Ishikawa (cell line): ENCODE data around the gene FAM20C.

Experiments
- CEBPB ChIP-seq: IDR thresholded peaks from 2 replicates; pipeline ENCODE4 v1.6.1; 2012
- CREB1 ChIP-seq: IDR thresholded peaks from 2 replicates; pipeline ENCODE4 v1.6.1; 2012; ENCODE audit warnings: low read depth
- EGR1 ChIP-seq: IDR thresholded peaks from 2 replicates; pipeline ENCODE4 v1.6.1; 2012
- EP300 ChIP-seq: IDR thresholded peaks from 2 replicates; pipeline ENCODE4 v1.6.1; 2012; ENCODE audit warnings: borderline replicate concordance
- FOXM1 ChIP-seq: IDR thresholded peaks from 2 replicates; pipeline ENCODE4 v1.6.1; 2012; ENCODE audit warnings: low read depth, borderline replicate concordance
- MAX ChIP-seq: IDR thresholded peaks from 2 replicates; pipeline ENCODE4 v1.6.1; 2012
- NFIC ChIP-seq: IDR thresholded peaks from 2 replicates; pipeline ENCODE4 v1.6.1; 2012
- RAD21 ChIP-seq: IDR thresholded peaks from 2 replicates; pipeline ENCODE4 v1.6.1; 2012; ENCODE audit warnings: low read depth
- REST ChIP-seq: IDR thresholded peaks from 2 replicates; pipeline ENCODE4 v1.6.1; 2012; ENCODE audit warnings: low read depth, mild to moderate bottlenecking
- TAF1 ChIP-seq: IDR thresholded peaks from 2 replicates; pipeline ENCODE4 v1.6.1; 2012; ENCODE audit warnings: low read depth, mild to moderate bottlenecking
- TCF12 ChIP-seq: IDR thresholded peaks from 2 replicates; pipeline ENCODE4 v1.6.1; 2012; ENCODE audit warnings: low read depth
- TEAD4 ChIP-seq: IDR thresholded peaks from 2 replicates; pipeline ENCODE4 v1.6.1; 2012
- USF1 ChIP-seq: IDR thresholded peaks from 2 replicates; pipeline ENCODE4 v1.6.1; 2012
- YY1 ChIP-seq: IDR thresholded peaks from 2 replicates; pipeline ENCODE4 v1.6.1; 2012; ENCODE audit warnings: low read depth
- ZBTB7A ChIP-seq: IDR thresholded peaks from 2 replicates; pipeline ENCODE4 v1.6.1; 2012; ENCODE audit warnings: low read depth

Gene FAM20C

GRCh38 chr7:248732-249435, 56.5 kb downstream of the FAM20C start:
- TF ChIP-seq ZBTB7A (no peak), REST (no peak), TAF1 (no peak), YY1 (no peak), TEAD4 (no peak), RAD21 (no peak), EGR1 (no peak), CEBPB (no peak), FOXM1 (no peak), CREB1 (no peak), TCF12 (no peak)

GRCh38 chr7:249989-250388, 57.6 kb downstream of the FAM20C start:
- TF ChIP-seq CEBPB (no peak), TAF1 (no peak), YY1 (no peak), REST (no peak), TCF12 (no peak), TEAD4 (no peak), FOXM1 (no peak), CREB1 (no peak), MAX (no peak), USF1 (no peak), EP300 (no peak), RAD21 (no peak), NFIC (no peak), ZBTB7A (no peak), EGR1 (no peak)

- TF ChIP-seq RAD21 (no peak), CEBPB (no peak), MAX (no peak), TCF12 (no peak), USF1 (no peak), ZBTB7A (no peak), NFIC (no peak), TAF1 (no peak), TEAD4 (no peak), FOXM1 (no peak), REST (no peak), EP300 (no peak), CREB1 (no peak), EGR1 (no peak)
These were observed 58.2 kb downstream of the FAM20C start for GRCh38 chr7:250523-250922.

GRCh38 chr7:251005-251404, 58.6 kb downstream of the FAM20C start:
- TF ChIP-seq EGR1 = no peak
- no peak for TF ChIP-seq USF1
- no peak for TF ChIP-seq RAD21
- no peak for TF ChIP-seq TCF12
- no peak for TF ChIP-seq YY1
- TF ChIP-seq TAF1 = no peak
- no peak for TF ChIP-seq REST
- TF ChIP-seq ZBTB7A = no peak
- TF ChIP-seq EP300 = no peak
